ENCODE measurements around the gene EPHB6.

EPHB6 gene

GRCh38 chr7:142854372-142855113 lies at the start of gene EPHB6:
Gene EPHB6, plus strand, starts transcription at chr7:142855076. Its CDS starts 8,152 bp downstream, at chr7:142863228.
- Histone ChIP-seq H3K9me3 (ENCODE audit: control insufficient read depth in 5 of 5, low read length in 5 of 5) (no peaks in the 10 kb centered on the region), H3K27ac (ENCODE audit: low read depth, low read length) (peak within 1 kb of the TSS; percentile 60), H3K36me3 (ENCODE audit: control insufficient read depth in 5 of 5, insufficient read depth in 5 of 5, low read length in 5 of 5) (no peaks in the 10 kb centered on the region), H3K4me1 (ENCODE audit: control insufficient read depth in 5 of 5, insufficient read depth in 5 of 5, low read length in 5 of 5) (peaks cover 3 to 27% (median 24%) of the 10 kb centered on the region in 5 donors), H3K27me3 (ENCODE audit: control insufficient read depth in 5 of 5, insufficient read depth in 4 of 5, low read length in 5 of 5) (peaks cover 0 to 4% (median 0%) of the 10 kb centered on the region in 5 donors), H3K9ac (ENCODE audit: low read length in 5 of 5) (peak within 1 kb of the TSS in 4 of 5 donors; percentile 65 to 84 (median 70)), H3K4me3 (ENCODE audit: low read depth in 1 of 5, low read length in 5 of 5) (peak within 1 kb of the TSS; percentile 81 to 92 (median 82))

- Histone ChIP-seq H3K4me1 (ENCODE audit: control insufficient read depth in 5 of 5, insufficient read depth in 5 of 5, low read length in 5 of 5) (no peaks in the 10 kb centered on the region), H3K9ac (ENCODE audit: low read length in 5 of 5) (no peak overlapping the region), H3K27me3 (ENCODE audit: control insufficient read depth in 5 of 5, insufficient read depth in 4 of 5, low read length in 5 of 5) (peaks cover 4 to 23% (median 13%) of the 10 kb centered on the region in 5 donors), H3K9me3 (ENCODE audit: control insufficient read depth in 5 of 5, low read length in 5 of 5) (no peaks in the 10 kb centered on the region), H3K4me3 (ENCODE audit: low read depth in 1 of 5, low read length in 5 of 5) (no peak overlapping the region), H3K36me3 (ENCODE audit: control insufficient read depth in 5 of 5, insufficient read depth in 5 of 5, low read length in 5 of 5) (no peaks in the 10 kb centered on the region), H3K27ac (ENCODE audit: low read depth, low read length) (no peak overlapping the region)
Observed at GRCh38 chr7:142805350-142806021, 49.4 kb upstream of the EPHB6 start.

GRCh38 chr7:142806022-142806356 lies 48.9 kb upstream of the EPHB6 start:
- Histone ChIP-seq H3K4me3 (ENCODE audit: low read depth in 1 of 5, low read length in 5 of 5) (no peak overlapping the region), H3K27me3 (ENCODE audit: control insufficient read depth in 5 of 5, insufficient read depth in 4 of 5, low read length in 5 of 5) (peaks cover 4 to 20% (median 13%) of the 10 kb centered on the region in 5 donors), H3K9ac (ENCODE audit: low read length in 5 of 5) (no peak overlapping the region), H3K27ac (ENCODE audit: low read depth, low read length) (no peak overlapping the region), H3K36me3 (ENCODE audit: control insufficient read depth in 5 of 5, insufficient read depth in 5 of 5, low read length in 5 of 5) (no peaks in the 10 kb centered on the region), H3K9me3 (ENCODE audit: control insufficient read depth in 5 of 5, low read length in 5 of 5) (no peaks in the 10 kb centered on the region), H3K4me1 (ENCODE audit: control insufficient read depth in 5 of 5, insufficient read depth in 5 of 5, low read length in 5 of 5) (no peaks in the 10 kb centered on the region)

- Histone ChIP-seq H3K4me1 (ENCODE audit: control insufficient read depth in 5 of 5, insufficient read depth in 5 of 5, low read length in 5 of 5) (no peaks in the 10 kb centered on the region), H3K9ac (ENCODE audit: low read length in 5 of 5) (no peak overlapping the region), H3K9me3 (ENCODE audit: control insufficient read depth in 5 of 5, low read length in 5 of 5) (no peaks in the 10 kb centered on the region), H3K27ac (ENCODE audit: low read depth, low read length) (no peak overlapping the region), H3K27me3 (ENCODE audit: control insufficient read depth in 5 of 5, insufficient read depth in 4 of 5, low read length in 5 of 5) (peaks cover 4 to 20% (median 11%) of the 10 kb centered on the region in 5 donors), H3K4me3 (ENCODE audit: low read depth in 1 of 5, low read length in 5 of 5) (no peak overlapping the region), H3K36me3 (ENCODE audit: control insufficient read depth in 5 of 5, insufficient read depth in 5 of 5, low read length in 5 of 5) (no peaks in the 10 kb centered on the region)
Observed at GRCh38 chr7:142806957-142807356, 47.9 kb upstream of the EPHB6 start.

GRCh38 chr7:142807855-142808460 lies 46.9 kb upstream of the EPHB6 start:
- no peaks in the 10 kb centered on the region for H3K9me3 ChIP-seq (ENCODE audit: control insufficient read depth in 5 of 5, low read length in 5 of 5)
- peaks cover 4 to 23% (median 15%) of the 10 kb centered on the region in 5 donors for H3K27me3 ChIP-seq (ENCODE audit: control insufficient read depth in 5 of 5, insufficient read depth in 4 of 5, low read length in 5 of 5)
- no peak overlapping the region for H3K4me3 ChIP-seq (ENCODE audit: low read depth in 1 of 5, low read length in 5 of 5)
- H3K36me3 ChIP-seq (ENCODE audit: control insufficient read depth in 5 of 5, insufficient read depth in 5 of 5, low read length in 5 of 5) = no peaks in the 10 kb centered on the region
- H3K27ac ChIP-seq (ENCODE audit: low read depth, low read length) = no peak overlapping the region
- no peak overlapping the region for H3K9ac ChIP-seq (ENCODE audit: low read length in 5 of 5)
- H3K4me1 ChIP-seq (ENCODE audit: control insufficient read depth in 5 of 5, insufficient read depth in 5 of 5, low read length in 5 of 5) = no peaks in the 10 kb centered on the region

- H3K36me3 ChIP-seq (ENCODE audit: control insufficient read depth in 5 of 5, insufficient read depth in 5 of 5, low read length in 5 of 5) = no peaks in the 10 kb centered on the region
- H3K4me1 ChIP-seq (ENCODE audit: control insufficient read depth in 5 of 5, insufficient read depth in 5 of 5, low read length in 5 of 5) = no peaks in the 10 kb centered on the region
- no peak overlapping the region for H3K9ac ChIP-seq (ENCODE audit: low read length in 5 of 5)
- H3K27me3 ChIP-seq (ENCODE audit: control insufficient read depth in 5 of 5, insufficient read depth in 4 of 5, low read length in 5 of 5) = peaks cover 4 to 28% (median 20%) of the 10 kb centered on the region in 5 donors
- no peaks in the 10 kb centered on the region for H3K9me3 ChIP-seq (ENCODE audit: control insufficient read depth in 5 of 5, low read length in 5 of 5)
- no peak overlapping the region for H3K27ac ChIP-seq (ENCODE audit: low read depth, low read length)
- no peak overlapping the region for H3K4me3 ChIP-seq (ENCODE audit: low read depth in 1 of 5, low read length in 5 of 5)
Observed at GRCh38 chr7:142808461-142808801, 46.4 kb upstream of the EPHB6 start.

- no peak overlapping the region for H3K27ac ChIP-seq (ENCODE audit: low read depth, low read length)
- H3K36me3 ChIP-seq (ENCODE audit: control insufficient read depth in 5 of 5, insufficient read depth in 5 of 5, low read length in 5 of 5) = no peaks in the 10 kb centered on the region
- H3K9me3 ChIP-seq (ENCODE audit: control insufficient read depth in 5 of 5, low read length in 5 of 5) = no peaks in the 10 kb centered on the region
- no peak overlapping the region for H3K9ac ChIP-seq (ENCODE audit: low read length in 5 of 5)
- H3K4me1 ChIP-seq (ENCODE audit: control insufficient read depth in 5 of 5, insufficient read depth in 5 of 5, low read length in 5 of 5) = no peaks in the 10 kb centered on the region
- H3K4me3 ChIP-seq (ENCODE audit: low read depth in 1 of 5, low read length in 5 of 5) = no peak overlapping the region
- H3K27me3 ChIP-seq (ENCODE audit: control insufficient read depth in 5 of 5, insufficient read depth in 4 of 5, low read length in 5 of 5) = peaks cover 4 to 29% (median 21%) of the 10 kb centered on the region in 5 donors
Observed at GRCh38 chr7:142808802-142809583, 45.9 kb upstream of the EPHB6 start.

GRCh38 chr7:142809671-142810070 lies 45.2 kb upstream of the EPHB6 start:
- H3K27me3 ChIP-seq (ENCODE audit: control insufficient read depth in 5 of 5, insufficient read depth in 4 of 5, low read length in 5 of 5) = peaks cover 4 to 29% (median 21%) of the 10 kb centered on the region in 5 donors
- H3K9me3 ChIP-seq (ENCODE audit: control insufficient read depth in 5 of 5, low read length in 5 of 5) = no peaks in the 10 kb centered on the region

GRCh38 chr7:142811154-142811737 lies 43.6 kb upstream of the EPHB6 start:
- Histone ChIP-seq H3K9me3 (ENCODE audit: control insufficient read depth in 5 of 5, low read length in 5 of 5) (no peaks in the 10 kb centered on the region), H3K9ac (ENCODE audit: low read length in 5 of 5) (no peak overlapping the region), H3K4me3 (ENCODE audit: low read depth in 1 of 5, low read length in 5 of 5) (no peak overlapping the region), H3K4me1 (ENCODE audit: control insufficient read depth in 5 of 5, insufficient read depth in 5 of 5, low read length in 5 of 5) (no peaks in the 10 kb centered on the region), H3K27me3 (ENCODE audit: control insufficient read depth in 5 of 5, insufficient read depth in 4 of 5, low read length in 5 of 5) (peaks cover 5 to 32% (median 23%) of the 10 kb centered on the region in 5 donors), H3K36me3 (ENCODE audit: control insufficient read depth in 5 of 5, insufficient read depth in 5 of 5, low read length in 5 of 5) (no peaks in the 10 kb centered on the region), H3K27ac (ENCODE audit: low read depth, low read length) (no peak overlapping the region)

More at GRCh38 chr7:142809671-142810070, 45.2 kb upstream of the EPHB6 start:
- Histone ChIP-seq H3K4me3 (ENCODE audit: low read depth in 1 of 5, low read length in 5 of 5) (no peak overlapping the region), H3K36me3 (ENCODE audit: control insufficient read depth in 5 of 5, insufficient read depth in 5 of 5, low read length in 5 of 5) (no peaks in the 10 kb centered on the region), H3K27ac (ENCODE audit: low read depth, low read length) (no peak overlapping the region), H3K4me1 (ENCODE audit: control insufficient read depth in 5 of 5, insufficient read depth in 5 of 5, low read length in 5 of 5) (no peaks in the 10 kb centered on the region), H3K9ac (ENCODE audit: low read length in 5 of 5) (no peak overlapping the region)

All from subcutaneous abdominal adipose tissue (tissue), 5 donors.